ENCODE results near the gene PTPN20. TPM values are rescaled to one million over a fixed set of nuclear protein-coding genes. Genes with fewer than 3 reads are reported as not detected.

Gene PTPN20
- total RNA-seq, 3 donors from 2014 or later, result 0.64 to 14.8 (median 5.6) TPM

DNA sequence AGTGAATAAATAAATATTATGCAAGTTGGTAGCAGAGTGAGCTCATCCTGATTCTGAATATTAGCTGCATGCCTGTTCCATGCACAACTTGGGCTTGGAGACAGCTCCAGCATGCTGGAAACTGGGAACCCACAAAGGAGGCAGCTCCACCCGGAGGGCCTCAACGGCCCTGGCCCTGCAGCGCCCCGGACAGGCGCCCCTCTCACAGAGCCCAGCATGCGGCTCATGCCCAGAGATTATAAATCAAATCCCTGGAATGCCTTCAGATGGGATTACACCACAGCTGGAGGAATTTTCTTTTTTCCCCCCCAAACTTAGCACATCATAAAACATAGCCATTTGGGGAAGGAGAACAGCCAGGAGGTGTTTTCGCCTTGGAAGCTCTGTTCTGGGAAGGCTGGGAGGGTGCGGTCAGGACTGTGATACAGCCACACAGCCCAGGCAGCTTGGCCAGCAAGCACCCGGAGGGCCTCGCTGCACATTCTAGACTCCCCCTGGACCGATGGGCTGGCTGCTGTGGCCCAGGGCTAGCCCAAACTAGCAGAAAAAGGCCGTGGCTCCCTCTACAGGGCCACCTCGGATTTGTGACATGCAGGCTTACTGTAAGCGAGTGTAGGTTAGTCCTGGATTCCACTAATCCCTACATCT is 102.4 kb downstream of the PTPN20 start:
- intact Hi-C loops (cut with DNase I; ENCODE audit: low total_unique reads), result no loop called here
- DNase-seq (ENCODE audit: low spot score in 2 of 2), result no peak
- Histone ChIP-seq H3K9me3 (no peaks in the 10 kb centered on the region), H3K27ac (peak overlapping the region in 1 of 2 donors; percentile 76), H3K4me1 (no peaks in the 10 kb centered on the region), H3K36me3 (no peaks in the 10 kb centered on the region), H3K27me3 (no peaks in the 10 kb centered on the region), H3K4me3 (no peak overlapping the region)
- TF ChIP-seq, protein P1, sequence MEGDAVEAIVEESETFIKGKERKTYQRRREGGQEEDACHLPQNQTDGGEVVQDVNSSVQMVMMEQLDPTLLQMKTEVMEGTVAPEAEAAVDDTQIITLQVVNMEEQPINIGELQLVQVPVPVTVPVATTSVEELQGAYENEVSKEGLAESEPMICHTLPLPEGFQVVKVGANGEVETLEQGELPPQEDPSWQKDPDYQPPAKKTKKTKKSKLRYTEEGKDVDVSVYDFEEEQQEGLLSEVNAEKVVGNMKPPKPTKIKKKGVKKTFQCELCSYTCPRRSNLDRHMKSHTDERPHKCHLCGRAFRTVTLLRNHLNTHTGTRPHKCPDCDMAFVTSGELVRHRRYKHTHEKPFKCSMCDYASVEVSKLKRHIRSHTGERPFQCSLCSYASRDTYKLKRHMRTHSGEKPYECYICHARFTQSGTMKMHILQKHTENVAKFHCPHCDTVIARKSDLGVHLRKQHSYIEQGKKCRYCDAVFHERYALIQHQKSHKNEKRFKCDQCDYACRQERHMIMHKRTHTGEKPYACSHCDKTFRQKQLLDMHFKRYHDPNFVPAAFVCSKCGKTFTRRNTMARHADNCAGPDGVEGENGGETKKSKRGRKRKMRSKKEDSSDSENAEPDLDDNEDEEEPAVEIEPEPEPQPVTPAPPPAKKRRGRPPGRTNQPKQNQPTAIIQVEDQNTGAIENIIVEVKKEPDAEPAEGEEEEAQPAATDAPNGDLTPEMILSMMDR (IDR thresholded peaks at IDR 0.05), result no peak
- peak in 1 of 3 donors; percentile 69 for TF ChIP-seq POLR2AphosphoS5 (IDR thresholded peaks at IDR 0.05)

DNA sequence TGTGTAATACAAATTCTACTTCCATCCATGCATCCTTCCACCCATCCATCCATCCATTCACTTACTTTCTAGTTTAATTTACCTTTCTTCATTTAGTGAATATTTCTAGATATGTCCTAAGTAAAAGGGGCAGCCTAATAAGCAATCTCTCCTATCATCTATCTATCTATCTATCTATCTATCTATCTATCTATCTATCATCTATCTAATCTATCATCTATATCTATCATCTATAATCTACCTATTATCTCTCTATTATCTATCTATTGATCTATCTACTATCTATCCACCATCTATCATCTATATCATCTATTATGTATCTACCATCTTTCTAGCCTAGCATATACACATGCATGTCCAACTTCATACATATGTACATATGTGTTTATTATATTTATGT is 104.2 kb downstream of the PTPN20 start:
- Histone ChIP-seq H3K4me3 (no peak overlapping the region), H3K27ac (no peak overlapping the region), H3K9me3 (no peaks in the 10 kb centered on the region), H3K27me3 (no peaks in the 10 kb centered on the region), H3K4me1 (no peaks in the 10 kb centered on the region), H3K36me3 (no peaks in the 10 kb centered on the region)
- intact Hi-C loops (cut with DNase I; ENCODE audit: low total_unique reads), result no loop called here
- DNase-seq (ENCODE audit: low spot score in 2 of 2), result no peak
- TF ChIP-seq POLR2A (IDR thresholded peaks at IDR 0.05) (no peak), POLR2AphosphoS5 (IDR thresholded peaks at IDR 0.05) (no peak)
- TF ChIP-seq, protein P1 (IDR thresholded peaks at IDR 0.05), result no peak

DNA sequence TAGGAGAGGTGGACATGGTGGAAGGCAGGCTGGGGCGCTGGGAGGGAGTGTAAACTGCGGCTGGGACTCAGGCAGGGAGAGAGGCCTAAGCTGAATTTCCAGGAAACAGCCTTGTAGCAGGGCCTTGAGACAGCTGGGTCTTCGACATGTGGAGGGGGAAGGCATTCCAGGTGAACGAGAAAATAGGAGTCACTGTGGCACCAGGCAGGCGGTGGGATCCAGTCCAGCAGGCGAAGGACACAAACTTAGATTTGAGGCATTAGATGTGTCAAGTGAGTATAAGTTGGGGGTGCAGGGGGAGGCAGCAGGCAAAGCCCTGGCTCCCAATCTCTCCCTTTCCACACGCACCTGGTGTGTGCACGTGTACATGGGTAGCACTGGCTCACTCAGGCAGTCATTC is 105.3 kb downstream of the PTPN20 start:
- DNase-seq (ENCODE audit: low spot score in 2 of 2), result no peak
- H3K36me3 ChIP-seq, result no peaks in the 10 kb centered on the region
- H3K4me1 ChIP-seq, result no peaks in the 10 kb centered on the region
- no peak overlapping the region for H3K27ac ChIP-seq
- no peaks in the 10 kb centered on the region for H3K27me3 ChIP-seq
- H3K9me3 ChIP-seq, result no peaks in the 10 kb centered on the region
- intact Hi-C loops (cut with DNase I; ENCODE audit: low total_unique reads), result no loop called here
- TF ChIP-seq, protein P1 (IDR thresholded peaks at IDR 0.05), result no peak
- no peak for TF ChIP-seq POLR2AphosphoS5 (IDR thresholded peaks at IDR 0.05)
- TF ChIP-seq POLR2A (IDR thresholded peaks at IDR 0.05), result no peak
- no peak overlapping the region for H3K4me3 ChIP-seq

DNA sequence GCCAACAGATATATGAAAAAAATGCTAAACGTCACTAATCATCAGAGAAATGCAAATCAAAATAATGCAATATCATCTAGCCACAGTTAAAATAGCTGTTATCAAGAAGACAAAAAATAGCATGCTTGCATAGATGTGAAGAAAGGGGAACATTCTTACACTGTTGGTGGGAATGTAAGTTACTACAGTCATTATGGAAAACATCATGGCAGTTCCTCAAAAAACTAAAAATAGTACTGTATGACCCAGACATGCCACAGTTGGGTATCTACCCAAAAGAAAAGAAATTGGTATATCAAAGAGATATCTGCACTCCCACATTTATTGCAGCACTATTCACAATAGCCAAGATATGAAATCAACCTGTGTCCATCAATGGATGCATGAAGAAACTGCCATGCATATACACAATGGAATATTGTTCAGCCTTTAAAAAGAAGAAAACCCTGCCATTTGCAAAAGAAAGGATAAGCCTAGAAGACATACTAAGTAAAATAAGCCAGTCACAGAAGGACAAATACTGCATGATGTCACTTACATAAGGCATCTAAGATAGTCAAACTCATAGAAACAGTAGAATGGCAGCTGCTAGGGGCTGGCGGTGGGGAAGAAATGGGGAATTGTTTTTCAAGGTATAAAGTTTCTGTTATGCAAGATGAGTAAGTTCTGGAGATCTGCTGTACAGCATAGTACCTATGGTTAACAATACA is 107.0 kb downstream of the PTPN20 start:
- H3K4me3 ChIP-seq, result no peak overlapping the region
- intact Hi-C loops (cut with DNase I; ENCODE audit: low total_unique reads), result no loop called here
- no peaks in the 10 kb centered on the region for H3K36me3 ChIP-seq
- no peak for TF ChIP-seq POLR2A (IDR thresholded peaks at IDR 0.05)
- no peak for TF ChIP-seq POLR2AphosphoS5 (IDR thresholded peaks at IDR 0.05)
- TF ChIP-seq, protein P1 (IDR thresholded peaks at IDR 0.05), result no peak
- H3K27ac ChIP-seq, result no peak overlapping the region
- no peak for DNase-seq (ENCODE audit: low spot score in 2 of 2)
- H3K4me1 ChIP-seq, result no peaks in the 10 kb centered on the region
- no peaks in the 10 kb centered on the region for H3K27me3 ChIP-seq
- no peaks in the 10 kb centered on the region for H3K9me3 ChIP-seq
